Aorta (tissue), 5 donors: ENCODE measurements around the gene RASSF3. TPM values are rescaled to one million over a fixed set of nuclear protein-coding genes. Genes with fewer than 3 reads are reported as not detected.

Experiments used
- ATAC-seq: fragments of 200-7000 bp; cut with Tn5 transposase; one replicate; pipeline ENCODE4 v1.9.1; 2022; ENCODE audit warnings: moderate library complexity; ENCODE audit not compliant: low FRiP score
- DNase-seq, 2 donors: peaks; one replicate each; pipeline ENCODE4 v3.0.0-alpha.2; 2020
- H3K27ac ChIP-seq, 2 donors: one replicate each; pipeline ENCODE4 v1.5.1; 2013; ENCODE audit warnings: low read length in 2 of 2, mild to moderate bottlenecking in 2 of 2, moderate library complexity in 2 of 2, control low read depth in 1 of 2, inconsistent platforms in 1 of 2, low read depth in 1 of 2
- H3K27me3 ChIP-seq, 2 donors: one replicate each; pipeline ENCODE4 v1.6.1; 2013; ENCODE audit warnings: control low read depth in 1 of 2, low read length in 1 of 2, mild to moderate bottlenecking in 1 of 2, moderate library complexity in 1 of 2; ENCODE audit not compliant: insufficient read depth in 2 of 2, control insufficient read depth in 1 of 2
- H3K36me3 ChIP-seq, 2 donors: one replicate each; pipeline ENCODE4 v1.6.1; 2013; ENCODE audit warnings: control low read depth in 1 of 2, low read length in 1 of 2, mild to moderate bottlenecking in 1 of 2; ENCODE audit not compliant: insufficient read depth in 2 of 2, control insufficient read depth in 1 of 2
- H3K4me1 ChIP-seq, 2 donors: one replicate each; pipeline ENCODE4 v1.6.1; 2013; ENCODE audit warnings: low read length in 2 of 2, control low read depth in 1 of 2, mild to moderate bottlenecking in 1 of 2, moderate library complexity in 1 of 2; ENCODE audit not compliant: insufficient read depth in 2 of 2, control insufficient read depth in 1 of 2
- H3K4me3 ChIP-seq, 2 donors: one replicate each; pipeline ENCODE4 v1.5.1; 2013; ENCODE audit warnings: low read length in 2 of 2, control low read depth in 1 of 2, mild to moderate bottlenecking in 1 of 2
- H3K9me3 ChIP-seq: one replicate; pipeline ENCODE4 v1.6.1; 2013; ENCODE audit warnings: mild to moderate bottlenecking, low read length; ENCODE audit not compliant: control insufficient read depth
- WGBS, 2 donors: extraction: QIAGEN DNeasy Blood & Tissue Kit; methylation state at CpG; one replicate each; pipeline ENCODE4 v1.1.7; 2013; 5-methylcytosine and 5-hydroxymethylcytosine counted together
- intact Hi-C, 2 donors: fragments of 100-400 bp; cut with DNase I; formaldehyde crosslinking; loops; one replicate each; pipeline versions ENCODE4 v1.14.2 to v1.15.0; 2022
- polyA plus RNA-seq, 2 donors: library from polyadenylated mRNA; stranded (reverse); fragments of 200-250 nt; gene quantifications; one replicate each; pipeline ENCODE4 v1.2.3, GENCODE V29; 2013
- total RNA-seq, 2 donors: library from RNA; stranded (reverse); fragmentation: NEBNext Ultra II Directional; extraction: Animal tissue kit (Norgen Biotek cat#: 25700); gene quantifications; one replicate each; pipeline ENCODE4 v1.2.1, GENCODE V29; 2021
- donor health status: healthy with polysubstance abuse.
- donor health status: Bipolar disorder and iron deficiency.
- donor health status: DM: no; HTN: no; CAD: no.
- donor health status: DM: no; HTN: no; CAD: no.
- donor health status: DM: yes; HTN: yes; CAD: no.

Gene RASSF3
- total and polyA plus RNA-seq, 4 donors: 85.1 to 445 (median 307) TPM

GRCh38 chr12:64675795-64676194 is 65.5 kb downstream of the RASSF3 start:
- ATAC-seq (peak; percentile 86), DNase-seq (peak; percentile 78 to 84)
- intact Hi-C loops: loop anchor here in 1 of 2 donors (5.0 kb wide), 1 partner anchor 63 kb away; the partner anchor contains the start of gene RASSF3
- H3K4me1 ChIP-seq: peaks cover 11 to 27% of the 10 kb centered on the region in 2 donors
- H3K36me3 ChIP-seq: no peaks in the 10 kb centered on the region
- H3K4me3 ChIP-seq: no peak overlapping the region
- peak overlapping the region; percentile 97 to 98 for H3K27ac ChIP-seq
- no peaks in the 10 kb centered on the region for H3K9me3 ChIP-seq
- 3 to 5% methylated on average over 3 of the region's 3 CpGs for WGBS, 2 donors
- no peaks in the 10 kb centered on the region for H3K27me3 ChIP-seq

GRCh38 chr12:64678248-64678647 is 68.0 kb downstream of the RASSF3 start:
- Histone ChIP-seq H3K27me3 (no peaks in the 10 kb centered on the region), H3K27ac (peak overlapping the region; percentile 31 to 89), H3K4me3 (no peak overlapping the region), H3K9me3 (no peaks in the 10 kb centered on the region), H3K36me3 (no peaks in the 10 kb centered on the region), H3K4me1 (peaks cover 6 to 19% of the 10 kb centered on the region in 2 donors)
- no peak for ATAC-seq
- 53 to 57% methylated on average over 2 of the region's 2 CpGs for WGBS, 2 donors
- no peak for DNase-seq
- intact Hi-C loops: loop anchor here in 1 of 2 donors (5.0 kb wide), 1 partner anchor 66 kb away; the partner anchor contains the start of gene RASSF3

GRCh38 chr12:64678835-64679234 is 68.5 kb downstream of the RASSF3 start:
- intact Hi-C loops: loop anchor here in 1 of 2 donors (5.0 kb wide), 1 partner anchor 67 kb away; the partner anchor contains the start of gene RASSF3
- Histone ChIP-seq H3K4me3 (no peak overlapping the region), H3K36me3 (no peaks in the 10 kb centered on the region), H3K27ac (peak overlapping the region; percentile 50 to 89), H3K4me1 (peaks cover 8 to 19% of the 10 kb centered on the region in 2 donors), H3K9me3 (no peaks in the 10 kb centered on the region), H3K27me3 (no peaks in the 10 kb centered on the region)
- WGBS, 2 donors: 64 to 67% methylated on average over 5 of the region's 5 CpGs
- ATAC-seq (no peak), DNase-seq (no peak)

GRCh38 chr12:64679487-64680001 is 69.2 kb downstream of the RASSF3 start:
- peak overlapping the region; percentile 92 to 93 for H3K27ac ChIP-seq
- H3K4me3 ChIP-seq: peak overlapping the region in 1 of 2 donors; percentile 19
- intact Hi-C loops: loop anchor here in 1 of 2 donors (5.0 kb wide), 1 partner anchor 67 kb away; the partner anchor contains the start of gene RASSF3
- H3K27me3 ChIP-seq: no peaks in the 10 kb centered on the region
- ATAC-seq (peak; percentile 59), DNase-seq (peak; percentile 88 to 89)
- no peaks in the 10 kb centered on the region for H3K36me3 ChIP-seq
- 0 to 3% methylated on average over 9 of the region's 9 CpGs for WGBS, 2 donors
- H3K9me3 ChIP-seq: no peaks in the 10 kb centered on the region
- H3K4me1 ChIP-seq: peaks cover 6 to 13% of the 10 kb centered on the region in 2 donors

- no peaks in the 10 kb centered on the region for H3K9me3 ChIP-seq
- no peak for DNase-seq
- no peaks in the 10 kb centered on the region for H3K27me3 ChIP-seq
- H3K27ac ChIP-seq: peak overlapping the region; percentile 92 to 93
- no peak overlapping the region for H3K4me3 ChIP-seq
- 65 to 81% methylated on average over 4 of the region's 4 CpGs for WGBS, 2 donors
- ATAC-seq: no peak
- H3K36me3 ChIP-seq: no peaks in the 10 kb centered on the region
- peaks cover 6 to 10% of the 10 kb centered on the region in 2 donors for H3K4me1 ChIP-seq
- intact Hi-C loops: no loop called here
Observed at GRCh38 chr12:64680235-64680634, 69.9 kb downstream of the RASSF3 start.

GRCh38 chr12:64681200-64682052 is 71.1 kb downstream of the RASSF3 start:
- Histone ChIP-seq H3K27ac (peak overlapping the region; percentile 50 to 68), H3K4me3 (no peak overlapping the region), H3K36me3 (peaks cover 0 to 2% of the 10 kb centered on the region in 2 donors), H3K27me3 (no peaks in the 10 kb centered on the region), H3K9me3 (no peaks in the 10 kb centered on the region), H3K4me1 (peaks cover 3 to 7% of the 10 kb centered on the region in 2 donors)
- ATAC-seq (no peak), DNase-seq (no peak)
- intact Hi-C loops: no loop called here
- WGBS, 2 donors: 7 to 20% methylated on average over 5 of the region's 5 CpGs

GRCh38 chr12:64682572-64683277 is 72.4 kb downstream of the RASSF3 start:
- Histone ChIP-seq H3K4me3 (no peak overlapping the region), H3K36me3 (peaks cover 0 to 2% of the 10 kb centered on the region in 2 donors), H3K27me3 (no peaks in the 10 kb centered on the region), H3K9me3 (no peaks in the 10 kb centered on the region), H3K4me1 (peaks cover 3 to 4% of the 10 kb centered on the region in 2 donors), H3K27ac (peak overlapping the region; percentile 44 to 76)
- WGBS, 2 donors: 6% methylated on average over 6 of the region's 6 CpGs
- ATAC-seq (peak; percentile 71), DNase-seq (peak in 1 of 2 donors; percentile 68)
- intact Hi-C loops: no loop called here

- Histone ChIP-seq H3K36me3 (peaks cover 0 to 5% of the 10 kb centered on the region in 2 donors), H3K4me3 (no peak overlapping the region), H3K4me1 (peaks cover under 1 to 3% of the 10 kb centered on the region in 2 donors), H3K27me3 (no peaks in the 10 kb centered on the region), H3K27ac (no peak overlapping the region), H3K9me3 (no peaks in the 10 kb centered on the region)
- intact Hi-C loops: no loop called here
- 71 to 72% methylated on average over 10 of the region's 10 CpGs for WGBS, 2 donors
- no peak for DNase-seq
- no peak for ATAC-seq
Observed at GRCh38 chr12:64683816-64684543, 73.7 kb downstream of the RASSF3 start.
